Fibroblast of skin of back (primary cell): ENCODE results near the gene PSTPIP1.

Experiments used
- DNase-seq: peaks from one replicate; pipeline ENCODE4 v3.0.0-alpha.2; 2013

Gene PSTPIP1

DNA sequence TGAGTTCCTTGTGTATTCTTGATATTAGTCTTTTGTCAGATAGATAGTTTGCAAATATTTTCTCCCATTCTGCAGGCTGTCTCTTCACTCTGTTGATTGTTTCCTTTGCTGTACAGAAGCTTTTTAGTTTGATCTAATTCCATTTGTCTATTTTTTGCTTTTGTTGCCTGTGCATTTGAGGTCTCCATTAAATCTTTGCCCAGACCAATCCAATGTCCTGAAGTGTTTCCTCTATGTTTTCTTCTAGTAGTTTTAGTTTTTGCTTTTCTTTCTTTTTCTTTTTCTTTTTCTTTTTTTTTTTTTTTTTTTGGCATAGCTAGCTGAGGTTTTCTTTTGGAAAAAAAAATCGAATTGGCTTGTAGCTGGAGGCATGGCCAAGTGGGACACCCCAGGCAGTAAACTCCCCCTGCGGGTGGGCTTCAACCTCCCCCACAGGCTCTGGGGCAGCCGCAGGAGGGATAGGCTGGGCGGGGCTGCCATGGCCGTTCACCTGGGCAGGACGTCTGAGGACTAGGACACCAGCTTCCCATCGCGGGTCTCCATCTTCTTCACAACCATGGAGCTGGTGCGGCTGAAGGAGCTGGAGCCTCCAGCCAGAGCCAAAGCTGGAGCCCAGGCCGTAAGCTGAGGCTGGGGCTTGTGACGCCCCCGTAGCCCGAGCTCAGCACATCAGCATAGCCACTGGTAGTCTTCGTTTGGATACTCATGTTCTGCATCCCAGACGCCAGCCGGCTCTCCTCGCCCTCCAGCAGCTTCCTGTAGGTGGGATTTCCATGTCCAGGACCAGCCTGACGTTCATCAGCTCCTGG lies 16.2 kb upstream of the PSTPIP1 start:
- DNase-seq: no peak

- DNase-seq: no peak
Observed at GRCh38 chr15:76979331-76979925, 15.5 kb upstream of the PSTPIP1 start.

DNA sequence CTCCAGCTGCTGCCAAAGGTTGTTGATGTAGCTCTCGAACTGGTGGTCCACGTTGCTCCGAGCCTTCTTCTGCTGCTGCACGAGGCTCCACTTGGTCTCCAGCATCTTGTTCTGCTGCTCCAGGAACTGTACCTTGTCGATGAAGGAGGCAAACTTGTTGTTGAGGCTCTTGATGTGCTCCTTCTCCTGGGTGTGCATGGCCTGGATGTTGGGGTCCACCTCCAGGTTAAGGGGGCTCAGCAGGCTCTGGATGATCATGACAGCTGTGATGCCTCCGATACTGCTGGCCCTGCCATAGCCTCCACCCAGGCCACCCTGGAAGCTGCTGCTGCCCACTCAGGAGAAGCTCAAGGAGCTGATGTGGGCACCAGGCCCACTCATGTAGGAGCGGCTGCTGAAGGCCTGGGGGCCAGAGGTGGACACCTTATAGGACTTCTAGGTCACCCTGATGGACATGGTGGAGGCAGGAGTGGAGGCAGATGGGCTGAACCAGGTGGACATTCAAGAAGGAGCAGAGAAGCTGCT lies 14.9 kb upstream of the PSTPIP1 start:
- no peak for DNase-seq

DNA sequence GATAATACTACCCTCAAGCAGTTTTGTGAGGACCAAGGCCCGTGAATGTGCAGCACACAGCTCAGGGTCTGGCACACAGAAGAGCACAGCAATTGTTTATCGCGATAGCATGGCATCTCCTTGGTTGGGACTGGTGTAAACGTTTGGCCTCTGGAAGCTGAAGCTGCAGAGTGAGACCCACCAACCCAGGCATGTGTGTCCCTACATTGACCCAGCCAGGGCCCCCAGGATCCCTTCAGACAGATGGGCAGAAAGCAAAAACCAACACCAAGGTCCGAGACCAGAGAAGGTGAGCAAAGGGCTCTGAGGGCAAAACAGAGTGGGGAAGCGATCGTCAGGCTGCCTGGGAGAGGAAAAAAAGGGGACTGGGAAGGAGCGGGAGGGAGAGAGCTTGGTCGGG lies 12.6 kb upstream of the PSTPIP1 start:
- no peak for DNase-seq

- DNase-seq: no peak
Observed at GRCh38 chr15:76982756-76983155, 12.2 kb upstream of the PSTPIP1 start.

GRCh38 chr15:76983590-76984375 lies 11.1 kb upstream of the PSTPIP1 start:
- DNase-seq: no peak

- no peak for DNase-seq
Observed at GRCh38 chr15:76986743-76987142, 8.2 kb upstream of the PSTPIP1 start.

- no peak for DNase-seq
Observed at GRCh38 chr15:76987276-76987675, 7.7 kb upstream of the PSTPIP1 start.

GRCh38 chr15:76987896-76988860 lies 6.7 kb upstream of the PSTPIP1 start:
- DNase-seq: no peak

- DNase-seq: no peak
Observed at GRCh38 chr15:76988867-76989780, 5.8 kb upstream of the PSTPIP1 start.

DNA sequence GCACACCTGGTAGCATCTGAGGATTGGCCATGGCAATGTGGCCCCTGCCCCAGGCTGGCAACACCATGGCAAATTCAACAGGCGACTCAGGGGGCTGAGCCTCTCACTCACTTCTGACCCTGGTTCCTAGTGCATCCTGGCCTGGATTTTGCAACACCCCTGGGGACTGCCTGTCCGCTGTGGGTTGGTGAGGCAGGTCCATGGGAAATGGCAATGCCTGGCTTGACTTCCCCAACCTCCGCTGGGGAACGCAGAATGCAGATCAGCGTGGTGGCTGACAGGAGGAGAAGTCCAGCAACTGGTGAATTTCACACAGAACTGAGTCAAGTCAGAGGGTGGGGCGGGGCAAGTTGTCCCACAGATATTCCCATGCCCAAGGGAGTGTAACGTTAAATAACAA lies 3.9 kb upstream of the PSTPIP1 start:
- DNase-seq: no peak

GRCh38 chr15:76991741-76992645 lies 2.9 kb upstream of the PSTPIP1 start:
- no peak for DNase-seq

- DNase-seq: no peak
Observed at GRCh38 chr15:76993114-76993725, 1.7 kb upstream of the PSTPIP1 start.

DNA sequence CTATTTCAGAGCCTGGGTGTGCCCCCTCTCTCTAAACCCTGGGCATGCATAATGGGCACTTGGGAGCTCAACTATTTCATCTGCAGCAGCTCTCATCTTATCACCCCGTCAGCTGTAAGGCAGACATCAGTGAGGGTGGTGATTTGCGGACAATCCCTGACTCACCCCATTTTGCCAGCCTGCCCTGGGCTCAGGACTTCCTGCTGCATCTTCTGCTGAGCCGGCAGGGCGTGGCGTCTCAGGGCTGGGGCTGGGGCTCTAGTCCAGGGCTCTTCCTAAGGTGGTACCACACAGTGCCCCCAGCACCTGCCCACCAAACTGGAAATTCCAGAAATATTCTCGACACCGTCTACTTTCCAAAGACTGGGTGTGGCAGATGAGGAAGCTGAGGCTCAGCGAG lies 925 bp upstream of the PSTPIP1 start:
- DNase-seq: no peak

- DNase-seq: no peak
Observed at GRCh38 chr15:76994496-76994895, 430 bp upstream of the PSTPIP1 start.

DNA sequence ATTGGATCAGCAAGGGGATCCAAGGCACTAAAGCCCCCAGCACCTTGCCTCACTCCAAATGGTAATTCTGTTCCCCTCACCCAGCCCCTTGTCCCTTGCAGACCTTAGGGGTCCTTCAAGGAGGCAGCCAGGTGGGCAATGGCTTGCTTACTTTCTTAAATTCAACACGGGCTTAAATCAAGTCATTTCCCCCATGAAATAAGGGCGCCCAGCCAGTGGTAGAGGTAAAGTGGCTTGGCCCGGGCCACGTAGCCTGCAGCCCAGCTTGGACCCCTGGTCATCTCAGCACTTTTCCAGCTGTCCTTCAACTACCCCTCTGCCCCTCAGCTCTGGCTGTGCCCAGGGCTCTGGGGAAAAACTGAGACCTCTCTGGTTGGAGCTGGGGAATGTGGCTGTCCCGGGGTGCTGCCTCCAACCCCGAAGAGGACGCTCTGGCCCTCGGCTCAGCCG lies 1.2 kb downstream of the PSTPIP1 start:
- no peak for DNase-seq

DNA sequence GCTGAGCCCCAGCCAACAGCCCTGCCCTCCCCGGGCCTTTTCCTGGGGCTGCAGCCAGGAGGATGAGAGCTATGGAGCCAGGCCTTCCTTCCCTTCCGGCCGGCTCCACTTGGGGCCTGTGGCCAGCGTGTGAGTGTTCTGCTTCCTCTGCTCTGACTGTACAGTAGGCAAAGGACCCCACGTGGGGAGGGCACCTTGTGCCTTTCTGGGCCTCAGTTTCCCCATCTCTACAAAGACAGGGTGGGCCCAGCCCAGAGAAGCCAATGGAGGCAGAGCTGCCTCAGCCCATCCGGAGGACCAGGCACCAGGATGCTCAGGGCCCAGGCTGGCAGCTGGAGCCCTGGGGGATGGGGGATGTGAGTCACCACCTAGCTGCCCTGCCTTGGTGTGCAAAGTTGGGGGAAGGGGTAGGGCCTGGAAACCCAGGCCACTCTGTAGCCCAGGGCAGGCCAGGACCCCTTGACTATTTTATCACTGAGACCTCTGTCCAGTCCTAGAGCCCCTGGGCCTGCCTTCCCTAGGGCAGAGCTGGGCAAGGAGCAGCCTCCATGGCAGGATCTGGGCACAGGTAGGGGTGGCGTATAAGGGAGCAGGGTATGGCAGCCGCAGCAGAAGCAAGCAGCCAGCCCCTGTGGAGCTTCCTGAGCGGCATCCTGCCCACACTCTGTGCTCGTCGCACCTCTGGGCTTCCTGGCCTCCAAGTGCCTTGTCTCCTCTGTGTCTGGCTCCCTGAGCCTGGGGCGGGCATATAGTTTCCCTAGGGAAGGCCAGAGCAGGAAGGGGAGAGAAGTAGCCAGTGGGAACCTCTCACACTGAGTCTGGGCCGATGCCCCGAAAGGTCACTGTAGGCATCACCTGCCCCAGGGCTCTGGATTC lies 1.8 kb downstream of the PSTPIP1 start:
- DNase-seq: peak; percentile 24

DNA sequence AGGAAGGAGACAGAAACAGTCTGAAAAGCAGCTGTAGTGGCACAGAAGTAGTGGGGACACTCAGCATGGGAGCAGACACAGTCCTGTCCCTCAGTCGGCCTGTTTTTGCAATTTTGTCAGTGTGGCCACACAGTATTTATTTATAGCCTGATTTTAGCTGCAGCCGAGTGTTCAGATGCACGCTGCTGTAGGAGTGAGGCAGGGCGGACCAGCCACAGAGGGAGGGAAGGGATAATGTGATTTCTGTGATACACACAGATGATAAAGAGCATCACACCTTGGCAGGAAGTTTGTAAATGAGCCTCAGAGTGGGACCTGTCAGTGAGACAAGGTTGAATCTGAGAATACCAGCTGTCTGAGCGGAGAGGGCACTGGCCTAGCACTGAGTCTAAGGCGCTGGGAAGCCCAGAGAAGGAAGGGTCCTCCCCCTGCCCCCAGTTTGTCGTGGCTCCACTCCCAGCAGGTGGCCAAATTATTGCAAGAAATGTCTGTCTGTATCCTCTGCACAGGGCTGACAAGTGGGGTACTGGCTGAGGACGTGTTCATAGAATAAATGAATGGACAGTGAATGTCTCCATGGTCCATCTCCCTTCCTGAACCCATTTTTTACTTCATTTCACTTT lies 3.8 kb downstream of the PSTPIP1 start:
- no peak for DNase-seq
